Brain microvascular endothelial cell (primary cell): ENCODE measurements around the gene CNDP2.

Experiments used
- DNase-seq: peaks from one replicate; pipeline ENCODE4 v3.0.0-alpha.2; 2020
- H3K27ac ChIP-seq: fragments of 250-450 bp; sonication (Bioruptor Pico); 2 replicates; pipeline ENCODE4 v1.5.1; 2020; ENCODE audit warnings: mild to moderate bottlenecking, moderate library complexity
- H3K27me3 ChIP-seq: fragments of 250-450 bp; sonication (Bioruptor Pico); replicated peaks from 2 replicates; pipeline ENCODE4 v1.5.1; 2020; ENCODE audit warnings: mild to moderate bottlenecking
- H3K36me3 ChIP-seq: fragments of 250-450 bp; sonication (Bioruptor Pico); replicated peaks from 2 replicates; pipeline ENCODE4 v1.5.1; 2020; ENCODE audit warnings: mild to moderate bottlenecking
- H3K4me3 ChIP-seq: 2 replicates; pipeline ENCODE4 v1.5.1; 2011; ENCODE audit warnings: low read depth, mild to moderate bottlenecking, control low read depth, low read length, moderate library complexity
- CTCF ChIP-seq: IDR thresholded peaks from 2 replicates; pipeline ENCODE4 v1.5.1; 2011; ENCODE audit warnings: low read depth, mild to moderate bottlenecking, moderate library complexity, low read length, control low read depth, inconsistent platforms; ENCODE audit errors: missing control alignments
- in situ Hi-C: cut with HindIII; loops from 2 replicates; pipeline ENCODE4 v1.10.0; 2017; ENCODE audit warnings: low sequenced_read_pairs, low pct_ligation_motif_present

CNDP2 gene

GRCh38 chr18:74567822-74568221 lies 71.7 kb downstream of the CNDP2 start:
- H3K27ac ChIP-seq = no peak overlapping the region
- no peak for TF ChIP-seq CTCF
- H3K27me3 ChIP-seq = no peaks in the 10 kb centered on the region
- in situ Hi-C loops = loop anchor here (25.0 kb wide), 1 partner anchor 106 kb away; the partner anchor contains the start of gene DIPK1C
- H3K36me3 ChIP-seq = no peaks in the 10 kb centered on the region
- no peak for DNase-seq
- H3K4me3 ChIP-seq = no peak overlapping the region

- Histone ChIP-seq H3K27me3 (no peaks in the 10 kb centered on the region), H3K27ac (no peak overlapping the region), H3K4me3 (no peak overlapping the region), H3K36me3 (no peaks in the 10 kb centered on the region)
- no peak for TF ChIP-seq CTCF
- DNase-seq = no peak
- in situ Hi-C loops = loop anchor here (25.0 kb wide), 1 partner anchor 107 kb away; the partner anchor contains the start of gene DIPK1C
Measured at GRCh38 chr18:74569401-74569800, 73.2 kb downstream of the CNDP2 start.

GRCh38 chr18:74570266-74570665 lies 74.1 kb downstream of the CNDP2 start:
- DNase-seq = no peak
- no peak for TF ChIP-seq CTCF
- H3K36me3 ChIP-seq = no peaks in the 10 kb centered on the region
- no peak overlapping the region for H3K27ac ChIP-seq
- in situ Hi-C loops = loop anchor here (25.0 kb wide), 1 partner anchor 108 kb away; the partner anchor contains the start of gene DIPK1C
- H3K4me3 ChIP-seq = no peak overlapping the region
- no peaks in the 10 kb centered on the region for H3K27me3 ChIP-seq

GRCh38 chr18:74571895-74572680 lies 75.9 kb downstream of the CNDP2 start:
- no peaks in the 10 kb centered on the region for H3K27me3 ChIP-seq
- H3K4me3 ChIP-seq = no peak overlapping the region
- DNase-seq = no peak
- no peak overlapping the region for H3K27ac ChIP-seq
- in situ Hi-C loops = loop anchor here (25.0 kb wide), 1 partner anchor 110 kb away; the partner anchor contains the start of gene DIPK1C
- TF ChIP-seq CTCF = no peak
- no peaks in the 10 kb centered on the region for H3K36me3 ChIP-seq

GRCh38 chr18:74573053-74573452 lies 76.9 kb downstream of the CNDP2 start:
- Histone ChIP-seq H3K27me3 (no peaks in the 10 kb centered on the region), H3K36me3 (no peaks in the 10 kb centered on the region), H3K27ac (no peak overlapping the region), H3K4me3 (no peak overlapping the region)
- in situ Hi-C loops = loop anchor here (25.0 kb wide), 1 partner anchor 111 kb away; the partner anchor contains the start of gene DIPK1C
- no peak for DNase-seq
- TF ChIP-seq CTCF = no peak
